RWPE2 (cell line): ENCODE data around the gene HIVEP1.
A peak's percentile ranks its signal among the peaks of the same experiment; 100 is the strongest.

Source experiments
- ATAC-seq: fragments of 200-7000 bp; cut with Tn5 transposase; 3 replicates; pipeline ENCODE4 v1.9.1; 2021; ENCODE audit warnings: low read depth
- DNase-seq: peaks from one replicate; pipeline ENCODE4 v3.0.0-alpha.2; 2020; ENCODE audit warnings: low spot score
- H3K27ac ChIP-seq: fragments of 450-650 bp; 2 replicates; pipeline ENCODE4 v1.5.1; 2017; ENCODE audit warnings: mild to moderate bottlenecking; ENCODE audit not compliant: poor library complexity, severe bottlenecking
- H3K27me3 ChIP-seq: fragments of 250-450 bp; sonication (Bioruptor Pico); 2 replicates; pipeline ENCODE4 v1.5.1; 2021; ENCODE audit warnings: mild to moderate bottlenecking, moderate library complexity; ENCODE audit not compliant: insufficient read depth, poor library complexity, severe bottlenecking
- H3K36me3 ChIP-seq: fragments of 250-450 bp; sonication (Bioruptor Pico); 2 replicates; pipeline ENCODE4 v1.5.1; 2020; ENCODE audit warnings: low read depth, mild to moderate bottlenecking, moderate library complexity
- H3K4me1 ChIP-seq: fragments of 250-450 bp; sonication (Bioruptor Pico); 2 replicates; pipeline ENCODE4 v1.5.1; 2021; ENCODE audit warnings: mild to moderate bottlenecking, moderate library complexity; ENCODE audit not compliant: insufficient read depth, poor library complexity, severe bottlenecking
- H3K4me3 ChIP-seq: fragments of 250-450 bp; sonication (Bioruptor Pico); 2 replicates; pipeline ENCODE4 v1.5.1; 2021; ENCODE audit warnings: mild to moderate bottlenecking, moderate library complexity; ENCODE audit not compliant: severe bottlenecking
- H3K9me3 ChIP-seq: fragments of 250-450 bp; sonication (Bioruptor Pico); 2 replicates; pipeline ENCODE4 v1.5.1; 2021; ENCODE audit warnings: mild to moderate bottlenecking, moderate library complexity; ENCODE audit not compliant: severe bottlenecking
- TF ChIP-seq, protein P1 (sequence below): fragments of 450-650 bp; IDR thresholded peaks from one replicate; pipeline ENCODE4 v1.5.1; 2017; ENCODE audit warnings: mild to moderate bottlenecking, moderate library complexity; ENCODE audit not compliant: poor library complexity, severe bottlenecking

The HIVEP1 gene

DNA sequence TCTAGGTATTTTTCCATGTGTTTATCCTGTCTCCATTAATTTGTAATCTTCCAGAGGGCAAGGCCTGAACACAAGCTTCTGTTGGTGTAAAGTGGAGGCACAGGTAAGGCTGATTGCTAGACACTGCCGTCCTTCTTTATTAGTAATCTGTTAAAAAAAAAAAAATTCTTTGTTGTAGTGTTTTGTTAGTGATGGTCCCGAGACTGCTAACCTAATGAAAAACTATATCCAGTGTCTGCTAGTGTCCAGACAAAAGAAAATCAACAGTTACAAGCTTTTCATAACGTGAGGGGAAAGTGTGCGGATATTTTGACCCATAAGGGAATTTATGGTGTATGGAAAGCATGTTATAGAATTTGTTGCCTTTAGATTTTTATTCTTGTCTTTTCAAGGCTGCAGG is 4.2 kb upstream of the HIVEP1 start:
- H3K36me3 ChIP-seq, result no peaks in the 10 kb centered on the region
- no peaks in the 10 kb centered on the region for H3K27me3 ChIP-seq
- peak overlapping the region; percentile 91 for H3K27ac ChIP-seq
- H3K9me3 ChIP-seq, result no peaks in the 10 kb centered on the region
- peak overlapping the region; percentile 57 for H3K4me3 ChIP-seq
- TF ChIP-seq, protein P1, sequence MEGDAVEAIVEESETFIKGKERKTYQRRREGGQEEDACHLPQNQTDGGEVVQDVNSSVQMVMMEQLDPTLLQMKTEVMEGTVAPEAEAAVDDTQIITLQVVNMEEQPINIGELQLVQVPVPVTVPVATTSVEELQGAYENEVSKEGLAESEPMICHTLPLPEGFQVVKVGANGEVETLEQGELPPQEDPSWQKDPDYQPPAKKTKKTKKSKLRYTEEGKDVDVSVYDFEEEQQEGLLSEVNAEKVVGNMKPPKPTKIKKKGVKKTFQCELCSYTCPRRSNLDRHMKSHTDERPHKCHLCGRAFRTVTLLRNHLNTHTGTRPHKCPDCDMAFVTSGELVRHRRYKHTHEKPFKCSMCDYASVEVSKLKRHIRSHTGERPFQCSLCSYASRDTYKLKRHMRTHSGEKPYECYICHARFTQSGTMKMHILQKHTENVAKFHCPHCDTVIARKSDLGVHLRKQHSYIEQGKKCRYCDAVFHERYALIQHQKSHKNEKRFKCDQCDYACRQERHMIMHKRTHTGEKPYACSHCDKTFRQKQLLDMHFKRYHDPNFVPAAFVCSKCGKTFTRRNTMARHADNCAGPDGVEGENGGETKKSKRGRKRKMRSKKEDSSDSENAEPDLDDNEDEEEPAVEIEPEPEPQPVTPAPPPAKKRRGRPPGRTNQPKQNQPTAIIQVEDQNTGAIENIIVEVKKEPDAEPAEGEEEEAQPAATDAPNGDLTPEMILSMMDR, result no peak
- ATAC-seq, result no peak
- no peak for DNase-seq
- H3K4me1 ChIP-seq, result peaks cover 10% of the 10 kb centered on the region

DNA sequence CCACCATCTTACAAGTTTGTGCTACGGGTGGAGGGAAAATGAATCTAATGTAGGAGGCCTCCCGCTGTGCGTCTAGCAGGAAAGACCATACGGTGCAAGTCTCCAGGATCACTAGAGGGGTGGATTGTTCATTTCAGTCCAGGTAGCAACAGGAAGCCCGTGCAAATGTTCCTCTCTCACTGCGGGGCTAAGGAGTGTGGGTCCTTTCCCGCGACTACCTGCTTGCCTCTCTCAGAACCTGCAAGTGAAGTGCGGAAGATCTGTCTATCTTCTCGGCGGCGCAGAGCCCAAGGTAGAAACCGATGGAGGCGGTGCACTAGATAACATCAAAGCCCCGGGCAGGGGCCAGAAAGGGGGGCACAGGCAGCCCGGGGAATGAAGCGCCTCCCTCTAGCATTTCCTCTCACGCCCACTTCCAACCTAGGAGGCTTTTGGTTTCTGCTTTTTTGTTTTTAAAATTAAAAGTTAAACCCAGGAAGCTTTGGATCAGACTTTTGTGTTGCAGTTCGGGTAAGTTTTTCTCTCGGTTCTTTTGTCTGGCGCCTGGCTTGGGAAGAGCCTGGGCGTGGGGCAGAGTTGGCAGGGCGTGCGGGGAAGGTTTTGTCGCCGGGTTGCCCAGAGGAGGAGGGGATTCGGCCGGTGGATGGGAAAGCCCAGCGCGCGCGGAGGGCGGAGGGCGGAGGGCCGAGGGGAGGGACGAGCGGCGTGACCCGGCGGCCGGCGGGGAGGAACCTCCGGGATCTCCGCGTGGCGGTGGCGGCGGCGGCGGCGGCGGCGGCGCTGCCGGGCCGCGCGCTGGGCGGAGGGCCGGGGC is 3.5 kb upstream of the HIVEP1 start:
- no peaks in the 10 kb centered on the region for H3K27me3 ChIP-seq
- DNase-seq (peak; percentile 77), ATAC-seq (peak; percentile 37)

DNA sequence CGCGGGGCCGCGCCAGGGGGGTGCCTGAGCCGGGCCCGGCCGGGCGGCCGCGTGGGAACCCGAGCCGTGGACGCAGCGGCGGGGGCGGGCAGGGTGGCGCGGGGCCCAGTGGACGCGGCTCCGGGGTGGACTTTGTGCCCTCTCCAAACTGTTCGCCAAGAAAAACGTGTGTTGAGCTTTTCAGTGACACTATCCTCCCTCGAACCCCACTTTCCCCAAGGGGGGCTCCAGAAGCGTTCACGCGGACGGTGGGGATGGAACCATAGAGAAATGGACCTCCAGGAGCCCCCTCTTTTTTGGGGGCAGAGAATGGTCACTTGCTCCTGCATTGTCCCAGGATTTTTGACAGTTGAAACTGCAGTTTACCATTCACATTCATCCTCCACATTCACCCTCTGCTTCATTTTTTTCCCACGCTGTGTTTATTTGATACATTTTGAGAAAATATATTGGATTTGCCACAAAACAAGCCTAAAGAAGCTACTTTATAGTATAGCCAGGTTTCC is 2.9 kb upstream of the HIVEP1 start:
- TF ChIP-seq, protein P1, result no peak
- ATAC-seq, result no peak
- H3K27ac ChIP-seq, result peak overlapping the region; percentile 91
- peaks cover 20% of the 10 kb centered on the region for H3K4me1 ChIP-seq
- peaks cover 1% of the 10 kb centered on the region for H3K36me3 ChIP-seq
- H3K4me3 ChIP-seq, result peak overlapping the region; percentile 57
- H3K9me3 ChIP-seq, result no peaks in the 10 kb centered on the region
- no peaks in the 10 kb centered on the region for H3K27me3 ChIP-seq
- DNase-seq, result no peak

More for the DNA sequence above, 3.5 kb upstream of the HIVEP1 start:
- H3K4me1 ChIP-seq, result peaks cover 13% of the 10 kb centered on the region
- H3K4me3 ChIP-seq, result peak overlapping the region; percentile 57
- TF ChIP-seq, protein P1, result no peak
- no peaks in the 10 kb centered on the region for H3K9me3 ChIP-seq
- no peaks in the 10 kb centered on the region for H3K36me3 ChIP-seq
- peak overlapping the region; percentile 91 for H3K27ac ChIP-seq

DNA sequence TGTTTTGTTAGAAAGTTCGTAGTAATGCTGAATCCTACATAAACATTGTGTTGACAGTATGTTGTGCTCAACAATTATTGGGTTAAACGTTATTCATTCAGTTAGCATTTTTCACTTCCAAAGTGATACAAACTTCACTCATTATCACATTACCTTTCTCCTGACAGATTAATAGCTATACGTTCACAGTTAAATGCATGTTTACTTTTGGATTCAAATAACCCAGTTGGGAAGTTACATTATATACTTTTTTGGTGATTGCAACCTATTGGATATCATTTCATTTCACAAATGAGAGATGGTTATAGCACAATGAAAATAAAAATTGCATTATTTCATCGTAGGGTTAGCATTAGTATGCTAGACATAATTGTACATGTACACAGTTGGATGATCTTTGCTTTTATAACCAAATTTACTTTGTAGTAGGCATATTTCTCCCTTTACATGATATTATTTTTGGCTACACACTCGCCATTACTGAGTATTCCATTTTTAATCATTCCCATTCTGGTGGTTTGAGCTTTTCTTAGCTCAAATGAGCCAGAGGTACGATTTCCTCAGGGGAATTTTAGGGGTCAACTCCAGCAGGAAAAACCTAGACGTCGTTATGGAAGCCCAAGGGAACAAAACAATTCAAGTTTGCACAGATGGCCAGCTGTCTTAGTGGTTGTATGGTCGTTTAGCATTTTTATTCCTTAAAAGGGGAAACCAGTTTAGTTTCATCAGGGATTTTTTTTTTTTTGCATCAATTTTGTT is 2.1 kb upstream of the HIVEP1 start:
- Histone ChIP-seq H3K4me3 (peak overlapping the region; percentile 57), H3K36me3 (peaks cover 9% of the 10 kb centered on the region), H3K27me3 (no peaks in the 10 kb centered on the region), H3K9me3 (no peaks in the 10 kb centered on the region), H3K27ac (peak overlapping the region; percentile 91), H3K4me1 (peaks cover 23% of the 10 kb centered on the region)
- no peak for DNase-seq
- TF ChIP-seq, protein P1, result no peak
- ATAC-seq, result no peak
